Endodermal cell (in vitro differentiated cells): ENCODE measurements around the gene MRPS16. TPM values are rescaled to one million over a fixed set of nuclear protein-coding genes. Genes with fewer than 3 reads are reported as not detected.

Source experiments
- DNase-seq: peaks from one replicate; pipeline ENCODE4 v3.0.0-alpha.2; 2017
- H3K27ac ChIP-seq: 2 replicates; pipeline ENCODE4 v1.5.1; 2013; ENCODE audit warnings: mild to moderate bottlenecking, low read depth, low read length, moderate library complexity
- H3K27me3 ChIP-seq: 2 replicates; pipeline ENCODE4 v1.6.1; 2013; ENCODE audit warnings: mild to moderate bottlenecking, low read length, moderate library complexity; ENCODE audit not compliant: insufficient read depth, control insufficient read depth, poor library complexity, severe bottlenecking
- H3K36me3 ChIP-seq: 2 replicates; pipeline ENCODE4 v1.7.0; 2013; ENCODE audit warnings: mild to moderate bottlenecking, low read length, moderate library complexity; ENCODE audit not compliant: control insufficient read depth, insufficient read depth
- H3K4me1 ChIP-seq: one replicate; pipeline ENCODE4 v1.7.0; 2013; ENCODE audit warnings: low read length; ENCODE audit not compliant: control insufficient read depth, insufficient read depth
- H3K4me3 ChIP-seq: 2 replicates; pipeline ENCODE4 v1.5.1; 2013; ENCODE audit warnings: mild to moderate bottlenecking, low read length, moderate library complexity
- H3K9ac ChIP-seq: 2 replicates; pipeline ENCODE4 v1.6.1; 2013; ENCODE audit warnings: mild to moderate bottlenecking, low read length, moderate library complexity; ENCODE audit not compliant: poor library complexity, severe bottlenecking; ENCODE audit errors: extremely low read depth
- H3K9me3 ChIP-seq: 2 replicates; pipeline ENCODE4 v1.6.1; 2013; ENCODE audit warnings: mild to moderate bottlenecking, low read length, moderate library complexity; ENCODE audit not compliant: control insufficient read depth
- H3K27ac Mint-ChIP-seq: 2 replicates; pipeline ENCODE4 v1.8.0; 2020; ENCODE audit warnings: mixed read lengths
- H3K27me3 Mint-ChIP-seq: 2 replicates; pipeline ENCODE4 v1.8.0; 2021; ENCODE audit warnings: mild to moderate bottlenecking, mixed read lengths; ENCODE audit not compliant: insufficient read depth
- H3K36me3 Mint-ChIP-seq: 2 replicates; pipeline ENCODE4 v1.8.0; 2020; ENCODE audit warnings: low read depth, mixed read lengths
- H3K4me1 Mint-ChIP-seq: 2 replicates; pipeline ENCODE4 v1.8.0; 2020; ENCODE audit warnings: mixed read lengths
- H3K4me3 Mint-ChIP-seq: 2 replicates; pipeline ENCODE4 v1.8.0; 2020; ENCODE audit warnings: mild to moderate bottlenecking, moderate library complexity, mixed read lengths
- H3K9me3 Mint-ChIP-seq: 2 replicates; pipeline ENCODE4 v1.8.0; 2020; ENCODE audit warnings: mild to moderate bottlenecking, mixed read lengths
- CTCF ChIP-seq: fragments of 200-600 bp; sonication (generic); conservative IDR thresholded peaks from 2 replicates; pipeline ENCODE4 v1.5.0; 2021; ENCODE audit warnings: antibody characterized with exemption, mild to moderate bottlenecking
- WGBS, 2 experiments: methylation state at CpG; one replicate each; pipeline versions ENCODE4 v1.1.5 to v1.1.7; 2013; ENCODE audit warnings: missing lambda C conversion rate in 2 of 2, mixed read lengths in 1 of 2; ENCODE audit not compliant: insufficient coverage in 1 of 2, insufficient read length in 1 of 2; 5-methylcytosine and 5-hydroxymethylcytosine counted together
- total RNA-seq, 2 donors: library from RNA; stranded (reverse); fragmentation: NEBNext Ultra II Directional in 1 of 2; extraction: Animal tissue kit (Norgen Biotek cat#: 25700) in 1 of 2; gene quantifications; 2 replicates in 1 of 2; 3 replicates in 1 of 2; pipeline ENCODE4 v1.2.1, GENCODE V29; 2021

Gene MRPS16
- total RNA-seq, 2 donors from 2014 or later, result 100.0 to 104 TPM

GRCh38 chr10:73211106-73211811 is 41.2 kb downstream of the MRPS16 start:
- Histone ChIP-seq H3K9me3 (peaks cover 16% of the 10 kb centered on the region), H3K36me3 (peaks cover 14% of the 10 kb centered on the region), H3K4me1 (no peaks in the 10 kb centered on the region), H3K27me3 (no peaks in the 10 kb centered on the region), H3K27ac (no peak overlapping the region), H3K9ac (no peak overlapping the region), H3K4me3 (no peak overlapping the region)
- no peak for DNase-seq
- Mint-ChIP-seq H3K4me1 (no peaks in the 10 kb centered on the region), H3K27ac (no peak overlapping the region), H3K9me3 (peaks cover 15% of the 10 kb centered on the region), H3K36me3 (peaks cover 60% of the 10 kb centered on the region), H3K4me3 (no peak overlapping the region), H3K27me3 (no peaks in the 10 kb centered on the region)
- 85% methylated on average over 4 of the region's 4 CpGs; no CpG with 5 or more reads in 1 of the 2 experiments for WGBS, 2 experiments
- TF ChIP-seq CTCF, result no peak

- Histone ChIP-seq H3K27ac (no peak overlapping the region), H3K4me3 (no peak overlapping the region), H3K4me1 (no peaks in the 10 kb centered on the region), H3K9me3 (peaks cover 23% of the 10 kb centered on the region), H3K36me3 (peaks cover 14% of the 10 kb centered on the region), H3K27me3 (no peaks in the 10 kb centered on the region), H3K9ac (no peak overlapping the region)
- peaks cover 22% of the 10 kb centered on the region for H3K9me3 Mint-ChIP-seq
- no peaks in the 10 kb centered on the region for H3K4me1 Mint-ChIP-seq
- no peaks in the 10 kb centered on the region for H3K27me3 Mint-ChIP-seq
- no peak for DNase-seq
- no peak for TF ChIP-seq CTCF
- H3K27ac Mint-ChIP-seq, result no peak overlapping the region
- H3K4me3 Mint-ChIP-seq, result no peak overlapping the region
- peaks cover 63% of the 10 kb centered on the region for H3K36me3 Mint-ChIP-seq
- WGBS, 2 experiments, result 92 to 94% methylated on average over 3 of the region's 3 CpGs
Observed at GRCh38 chr10:73210395-73211105, 41.9 kb downstream of the MRPS16 start.

GRCh38 chr10:73209705-73210104 is 42.7 kb downstream of the MRPS16 start:
- Histone ChIP-seq H3K4me1 (no peaks in the 10 kb centered on the region), H3K36me3 (peaks cover 19% of the 10 kb centered on the region), H3K9ac (no peak overlapping the region), H3K4me3 (no peak overlapping the region), H3K9me3 (peaks cover 30% of the 10 kb centered on the region), H3K27me3 (no peaks in the 10 kb centered on the region), H3K27ac (no peak overlapping the region)
- Mint-ChIP-seq H3K4me3 (no peak overlapping the region), H3K27me3 (no peaks in the 10 kb centered on the region), H3K36me3 (peaks cover 68% of the 10 kb centered on the region), H3K27ac (no peak overlapping the region), H3K9me3 (peaks cover 28% of the 10 kb centered on the region), H3K4me1 (no peaks in the 10 kb centered on the region)
- DNase-seq, result no peak
- WGBS, 2 experiments, result 97 to 100% methylated on average over 1 of the region's 1 CpG
- no peak for TF ChIP-seq CTCF
